HepG2 (cell line): ENCODE data around the gene SLC2A5. TPM values are rescaled to one million over a fixed set of nuclear protein-coding genes. Genes with fewer than 3 reads are reported as not detected.

ENCODE experiments used
- FOXK1 ChIP-seq: sonication (generic); formaldehyde crosslinking; IDR thresholded peaks from 2 replicates; pipeline ENCODE4 v1.4.0; 2020; ENCODE audit warnings: low read depth, missing genetic modification reagents, borderline replicate concordance
- HNRNPL ChIP-seq: fragments of 200-400 bp; formaldehyde crosslinking; IDR thresholded peaks from 2 replicates; pipeline ENCODE4 v1.6.1; 2017; ENCODE audit warnings: mild to moderate bottlenecking, low read depth, low read length
- NCOA5 ChIP-seq: sonication (generic); formaldehyde crosslinking; IDR thresholded peaks from 2 replicates; pipeline ENCODE4 v1.4.0; 2020; ENCODE audit warnings: missing genetic modification reagents
- PCBP1 ChIP-seq: fragments of 200-400 bp; formaldehyde crosslinking; IDR thresholded peaks from 2 replicates; pipeline ENCODE4 v1.6.1; 2017; ENCODE audit warnings: mild to moderate bottlenecking, low read depth, low read length, borderline replicate concordance
- RBM39 ChIP-seq: fragments of 200-400 bp; formaldehyde crosslinking; IDR thresholded peaks from one replicate; pipeline ENCODE4 v1.6.1; 2018; ENCODE audit warnings: antibody characterized with exemption, mild to moderate bottlenecking, low read depth, low read length; ENCODE audit not compliant: poor library complexity, severe bottlenecking
- STAG1 ChIP-seq: sonication (generic); formaldehyde crosslinking; IDR thresholded peaks from 2 replicates; pipeline ENCODE4 v1.4.0; 2020; ENCODE audit warnings: missing genetic modification reagents
- TBL1XR1 ChIP-seq: fragments of 150-350 bp; IDR thresholded peaks from 2 replicates; pipeline ENCODE4 v1.6.1; 2014; ENCODE audit warnings: borderline replicate concordance, low read length; ENCODE audit not compliant: partially characterized antibody
- THAP8 ChIP-seq: sonication (generic); formaldehyde crosslinking; IDR thresholded peaks from 2 replicates; pipeline ENCODE4 v1.5.1; 2020; ENCODE audit warnings: missing genetic modification reagents, mild to moderate bottlenecking, borderline replicate concordance
- ZFP36L1 ChIP-seq: sonication (generic); formaldehyde crosslinking; IDR thresholded peaks from 2 replicates; pipeline ENCODE4 v1.8.0; 2022; ENCODE audit warnings: mild to moderate bottlenecking, missing genetic modification reagents, moderate library complexity
- ZNF280D ChIP-seq: sonication (generic); formaldehyde crosslinking; IDR thresholded peaks from 2 replicates; pipeline ENCODE4 v1.5.1; 2020; ENCODE audit warnings: mild to moderate bottlenecking, missing genetic modification reagents
- ZNF367 ChIP-seq: sonication (generic); formaldehyde crosslinking; IDR thresholded peaks from 2 replicates; pipeline ENCODE4 v1.4.0; 2020; ENCODE audit warnings: missing genetic modification reagents, borderline replicate concordance
- ZNF543 ChIP-seq: sonication (generic); formaldehyde crosslinking; IDR thresholded peaks from 2 replicates; pipeline ENCODE4 v1.4.0; 2020; ENCODE audit warnings: mild to moderate bottlenecking, missing genetic modification reagents
- ZNF83 ChIP-seq: sonication (generic); formaldehyde crosslinking; IDR thresholded peaks from 2 replicates; pipeline ENCODE4 v1.4.0; 2020; ENCODE audit warnings: missing genetic modification reagents, mild to moderate bottlenecking, borderline replicate concordance
- polyA plus RNA-seq, 8 experiments: library from polyadenylated mRNA; depleted of rRNA in 3 of 8; stranded (reverse) in 7 of 8; unstranded in 1 of 8; fragments of >200 nt; fragmentation: Illumina TruSeq in 4 of 8; extraction: Trizol in 4 of 8; gene quantifications; 2 replicates each; pipeline versions ENCODE4 v1.2.1 to v1.2.3, GENCODE V29; 2011 to 2016; ENCODE audit warnings: low read depth in 4 of 8, missing spikeins in 1 of 8, mixed read lengths in 1 of 8; ENCODE audit not compliant: insufficient read depth in 1 of 8
- total RNA-seq, 5 experiments: library from RNA; depleted of rRNA; stranded (reverse); fragments of >200 nt; fragmentation: Illumina TruSeq; extraction: Trizol; gene quantifications; 2 replicates each; pipeline ENCODE4 v1.2.3, GENCODE V29; 2016; ENCODE audit warnings: low read depth in 1 of 5
- TF ChIP-seq, protein P1 (sequence below): sonication (generic); formaldehyde crosslinking; IDR thresholded peaks from 2 replicates; pipeline ENCODE4 v1.8.1; 2023; ENCODE audit warnings: missing genetic modification reagents, inconsistent platforms, borderline replicate concordance
- TF ChIP-seq, protein P2 (sequence below): sonication (generic); formaldehyde crosslinking; IDR thresholded peaks from 2 replicates; pipeline ENCODE4 v1.9.0; 2021; ENCODE audit warnings: missing genetic modification reagents, borderline replicate concordance
- TF ChIP-seq, protein P3 (sequence below): sonication (generic); formaldehyde crosslinking; IDR thresholded peaks from 2 replicates; pipeline ENCODE4 v1.4.0; 2020; ENCODE audit warnings: missing genetic modification reagents

Gene SLC2A5
- total and polyA plus RNA-seq, 2 of the 13 experiments (the other 11 are each of a cell fraction or from before 2014, with no cell fraction given) = 0.04 to 0.54 TPM

GRCh38 chr1:9112961-9113880, 43.8 kb upstream of the SLC2A5 start (continued):
- no peak for TF ChIP-seq TBL1XR1
- TF ChIP-seq STAG1 (CRISPR knock-in tag) = no peak; the same call in 1 of the 2 replicates
- no peak for TF ChIP-seq PCBP1
- TF ChIP-seq ZNF280D = peak; percentile 38; the same call in 1 of the 2 replicates
- TF ChIP-seq THAP8 (CRISPR knock-in tag) = no peak
- TF ChIP-seq NCOA5 (CRISPR knock-in tag) = no peak
- TF ChIP-seq ZNF367 = no peak
- peak; percentile 79; the same call in 1 of the 2 replicates for TF ChIP-seq FOXK1
- peak; percentile 85 for TF ChIP-seq ZNF543 (CRISPR knock-in tag)
- TF ChIP-seq, protein P1, sequence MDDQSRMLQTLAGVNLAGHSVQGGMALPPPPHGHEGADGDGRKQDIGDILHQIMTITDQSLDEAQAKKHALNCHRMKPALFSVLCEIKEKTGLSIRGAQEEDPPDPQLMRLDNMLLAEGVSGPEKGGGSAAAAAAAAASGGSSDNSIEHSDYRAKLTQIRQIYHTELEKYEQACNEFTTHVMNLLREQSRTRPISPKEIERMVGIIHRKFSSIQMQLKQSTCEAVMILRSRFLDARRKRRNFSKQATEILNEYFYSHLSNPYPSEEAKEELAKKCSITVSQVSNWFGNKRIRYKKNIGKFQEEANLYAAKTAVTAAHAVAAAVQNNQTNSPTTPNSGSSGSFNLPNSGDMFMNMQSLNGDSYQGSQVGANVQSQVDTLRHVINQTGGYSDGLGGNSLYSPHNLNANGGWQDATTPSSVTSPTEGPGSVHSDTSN (CRISPR knock-in tag) = no peak
- TF ChIP-seq ZFP36L1 (CRISPR knock-in tag) = peak; percentile 68; the same call in 1 of the 2 replicates
- TF ChIP-seq, protein P2, sequence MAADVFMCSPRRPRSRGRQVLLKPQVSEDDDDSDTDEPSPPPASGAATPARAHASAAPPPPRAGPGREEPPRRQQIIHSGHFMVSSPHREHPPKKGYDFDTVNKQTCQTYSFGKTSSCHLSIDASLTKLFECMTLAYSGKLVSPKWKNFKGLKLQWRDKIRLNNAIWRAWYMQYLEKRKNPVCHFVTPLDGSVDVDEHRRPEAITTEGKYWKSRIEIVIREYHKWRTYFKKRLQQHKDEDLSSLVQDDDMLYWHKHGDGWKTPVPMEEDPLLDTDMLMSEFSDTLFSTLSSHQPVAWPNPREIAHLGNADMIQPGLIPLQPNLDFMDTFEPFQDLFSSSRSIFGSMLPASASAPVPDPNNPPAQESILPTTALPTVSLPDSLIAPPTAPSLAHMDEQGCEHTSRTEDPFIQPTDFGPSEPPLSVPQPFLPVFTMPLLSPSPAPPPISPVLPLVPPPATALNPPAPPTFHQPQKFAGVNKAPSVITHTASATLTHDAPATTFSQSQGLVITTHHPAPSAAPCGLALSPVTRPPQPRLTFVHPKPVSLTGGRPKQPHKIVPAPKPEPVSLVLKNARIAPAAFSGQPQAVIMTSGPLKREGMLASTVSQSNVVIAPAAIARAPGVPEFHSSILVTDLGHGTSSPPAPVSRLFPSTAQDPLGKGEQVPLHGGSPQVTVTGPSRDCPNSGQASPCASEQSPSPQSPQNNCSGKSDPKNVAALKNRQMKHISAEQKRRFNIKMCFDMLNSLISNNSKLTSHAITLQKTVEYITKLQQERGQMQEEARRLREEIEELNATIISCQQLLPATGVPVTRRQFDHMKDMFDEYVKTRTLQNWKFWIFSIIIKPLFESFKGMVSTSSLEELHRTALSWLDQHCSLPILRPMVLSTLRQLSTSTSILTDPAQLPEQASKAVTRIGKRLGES (CRISPR knock-in tag) = no peak
- TF ChIP-seq ZNF83 = no peak
- TF ChIP-seq RBM39 = peak; percentile 40
- TF ChIP-seq HNRNPL = 0 out of 2 replicates have a peak, but pooled peaks have one; percentile 7
- TF ChIP-seq, protein P3, sequence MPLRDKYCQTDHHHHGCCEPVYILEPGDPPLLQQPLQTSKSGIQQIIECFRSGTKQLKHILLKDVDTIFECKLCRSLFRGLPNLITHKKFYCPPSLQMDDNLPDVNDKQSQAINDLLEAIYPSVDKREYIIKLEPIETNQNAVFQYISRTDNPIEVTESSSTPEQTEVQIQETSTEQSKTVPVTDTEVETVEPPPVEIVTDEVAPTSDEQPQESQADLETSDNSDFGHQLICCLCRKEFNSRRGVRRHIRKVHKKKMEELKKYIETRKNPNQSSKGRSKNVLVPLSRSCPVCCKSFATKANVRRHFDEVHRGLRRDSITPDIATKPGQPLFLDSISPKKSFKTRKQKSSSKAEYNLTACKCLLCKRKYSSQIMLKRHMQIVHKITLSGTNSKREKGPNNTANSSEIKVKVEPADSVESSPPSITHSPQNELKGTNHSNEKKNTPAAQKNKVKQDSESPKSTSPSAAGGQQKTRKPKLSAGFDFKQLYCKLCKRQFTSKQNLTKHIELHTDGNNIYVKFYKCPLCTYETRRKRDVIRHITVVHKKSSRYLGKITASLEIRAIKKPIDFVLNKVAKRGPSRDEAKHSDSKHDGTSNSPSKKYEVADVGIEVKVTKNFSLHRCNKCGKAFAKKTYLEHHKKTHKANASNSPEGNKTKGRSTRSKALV (CRISPR knock-in tag) = no peak; the same call in 1 of the 2 replicates
